ENCODE results near the gene PRLR. TPM values are rescaled to one million over a fixed set of nuclear protein-coding genes. Genes with fewer than 3 reads are reported as not detected.

Gene PRLR
- total and polyA plus RNA-seq, 2 experiments from 2014 or later, result 21.8 to 99.8 TPM

DNA sequence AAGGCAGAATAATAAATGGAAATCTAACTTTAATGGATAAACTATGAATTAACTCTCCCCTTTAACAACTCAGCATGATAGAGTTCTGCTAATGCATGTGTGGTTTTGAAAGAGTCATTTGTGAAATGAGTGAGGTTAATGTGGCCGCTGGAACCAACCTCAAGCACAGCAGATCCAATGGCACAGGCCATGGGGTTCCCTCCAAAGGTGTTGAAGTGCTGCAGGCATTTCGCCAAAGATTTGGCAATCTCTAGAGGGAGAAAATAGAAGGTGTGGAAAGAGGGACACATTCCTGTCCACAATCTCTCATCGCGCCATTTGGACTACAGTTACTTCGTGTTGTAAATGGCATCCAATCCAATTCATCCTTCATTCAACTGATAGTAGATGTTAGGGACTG is 217.5 kb downstream of the PRLR start:
- H4K20me1 ChIP-seq (ENCODE audit: insufficient read depth, poor library complexity, severe bottlenecking), result no peaks in the 10 kb centered on the region
- H3K27ac ChIP-seq, result no peak overlapping the region
- no peaks in the 10 kb centered on the region for H3K9me2 ChIP-seq (replicated peaks; ENCODE audit: insufficient read depth)
- WGBS (ENCODE audit: low lambda C conversion rate, missing lambda C conversion rate), result 95% methylated on average over 5 of the region's 5 CpGs
- H3K4me2 ChIP-seq, result no peak overlapping the region
- peaks cover 4% of the 10 kb centered on the region for H3K4me1 ChIP-seq (ENCODE audit: insufficient read depth)
- no peaks in the 10 kb centered on the region for H3K9me3 ChIP-seq (ENCODE audit: low read depth)
- TF ChIP-seq EZH2phosphoT487 (IDR thresholded peaks at IDR 0.05; ENCODE audit: low read depth, severe bottlenecking, unreplicated experiment) (no peak), EZH2 (IDR thresholded peaks at IDR 0.05; ENCODE audit: borderline replicate concordance) (no peak)
- TF ChIP-seq, protein P1, sequence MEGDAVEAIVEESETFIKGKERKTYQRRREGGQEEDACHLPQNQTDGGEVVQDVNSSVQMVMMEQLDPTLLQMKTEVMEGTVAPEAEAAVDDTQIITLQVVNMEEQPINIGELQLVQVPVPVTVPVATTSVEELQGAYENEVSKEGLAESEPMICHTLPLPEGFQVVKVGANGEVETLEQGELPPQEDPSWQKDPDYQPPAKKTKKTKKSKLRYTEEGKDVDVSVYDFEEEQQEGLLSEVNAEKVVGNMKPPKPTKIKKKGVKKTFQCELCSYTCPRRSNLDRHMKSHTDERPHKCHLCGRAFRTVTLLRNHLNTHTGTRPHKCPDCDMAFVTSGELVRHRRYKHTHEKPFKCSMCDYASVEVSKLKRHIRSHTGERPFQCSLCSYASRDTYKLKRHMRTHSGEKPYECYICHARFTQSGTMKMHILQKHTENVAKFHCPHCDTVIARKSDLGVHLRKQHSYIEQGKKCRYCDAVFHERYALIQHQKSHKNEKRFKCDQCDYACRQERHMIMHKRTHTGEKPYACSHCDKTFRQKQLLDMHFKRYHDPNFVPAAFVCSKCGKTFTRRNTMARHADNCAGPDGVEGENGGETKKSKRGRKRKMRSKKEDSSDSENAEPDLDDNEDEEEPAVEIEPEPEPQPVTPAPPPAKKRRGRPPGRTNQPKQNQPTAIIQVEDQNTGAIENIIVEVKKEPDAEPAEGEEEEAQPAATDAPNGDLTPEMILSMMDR (IDR thresholded peaks at IDR 0.05; ENCODE audit: poor library complexity), result no peak
- H3K36me3 ChIP-seq (replicated peaks; ENCODE audit: insufficient read depth, low read depth), result no peaks in the 10 kb centered on the region
- H3K27me3 ChIP-seq, result no peaks in the 10 kb centered on the region
- no peaks in the 10 kb centered on the region for H3K79me2 ChIP-seq
- no peak overlapping the region for H3K4me3 ChIP-seq
- DNase-seq (ENCODE audit: low spot score), result no peak
- H2AFZ ChIP-seq, result no peak overlapping the region

- TF ChIP-seq, protein P1 (IDR thresholded peaks at IDR 0.05; ENCODE audit: poor library complexity), result no peak
- TF ChIP-seq EZH2phosphoT487 (IDR thresholded peaks at IDR 0.05; ENCODE audit: low read depth, severe bottlenecking, unreplicated experiment), result no peak
- TF ChIP-seq EZH2 (IDR thresholded peaks at IDR 0.05; ENCODE audit: borderline replicate concordance), result no peak
- no peaks in the 10 kb centered on the region for H4K20me1 ChIP-seq (ENCODE audit: insufficient read depth, poor library complexity, severe bottlenecking)
- no peaks in the 10 kb centered on the region for H3K9me2 ChIP-seq (replicated peaks; ENCODE audit: insufficient read depth)
- H3K36me3 ChIP-seq (replicated peaks; ENCODE audit: insufficient read depth, low read depth), result no peaks in the 10 kb centered on the region
- H3K27me3 ChIP-seq, result no peaks in the 10 kb centered on the region
- H2AFZ ChIP-seq, result no peak overlapping the region
- no peak overlapping the region for H3K27ac ChIP-seq
- peaks cover 4% of the 10 kb centered on the region for H3K4me1 ChIP-seq (ENCODE audit: insufficient read depth)
- H3K4me2 ChIP-seq, result no peak overlapping the region
- no peak for DNase-seq (ENCODE audit: low spot score)
- 84% methylated on average over 3 of the region's 3 CpGs for WGBS (ENCODE audit: low lambda C conversion rate, missing lambda C conversion rate)
- H3K4me3 ChIP-seq, result no peak overlapping the region
- H3K9me3 ChIP-seq (ENCODE audit: low read depth), result no peaks in the 10 kb centered on the region
- H3K79me2 ChIP-seq, result no peaks in the 10 kb centered on the region
Observed at GRCh38 chr5:35012365-35012764, 217.9 kb downstream of the PRLR start.

- Histone ChIP-seq H3K9me3 (ENCODE audit: low read depth) (no peaks in the 10 kb centered on the region), H4K20me1 (ENCODE audit: insufficient read depth, poor library complexity, severe bottlenecking) (no peaks in the 10 kb centered on the region), H3K9me2 (replicated peaks; ENCODE audit: insufficient read depth) (no peaks in the 10 kb centered on the region), H2AFZ (no peak overlapping the region), H3K36me3 (replicated peaks; ENCODE audit: insufficient read depth, low read depth) (no peaks in the 10 kb centered on the region), H3K79me2 (no peaks in the 10 kb centered on the region), H3K27ac (no peak overlapping the region), H3K4me2 (no peak overlapping the region), H3K27me3 (no peaks in the 10 kb centered on the region), H3K4me1 (ENCODE audit: insufficient read depth) (no peaks in the 10 kb centered on the region), H3K4me3 (no peak overlapping the region)
- DNase-seq (ENCODE audit: low spot score), result no peak
- TF ChIP-seq, protein P1 (IDR thresholded peaks at IDR 0.05; ENCODE audit: poor library complexity), result no peak
- TF ChIP-seq EZH2phosphoT487 (IDR thresholded peaks at IDR 0.05; ENCODE audit: low read depth, severe bottlenecking, unreplicated experiment) (no peak), EZH2 (IDR thresholded peaks at IDR 0.05; ENCODE audit: borderline replicate concordance) (no peak)
Observed at GRCh38 chr5:35010676-35011075, 219.6 kb downstream of the PRLR start.

DNA sequence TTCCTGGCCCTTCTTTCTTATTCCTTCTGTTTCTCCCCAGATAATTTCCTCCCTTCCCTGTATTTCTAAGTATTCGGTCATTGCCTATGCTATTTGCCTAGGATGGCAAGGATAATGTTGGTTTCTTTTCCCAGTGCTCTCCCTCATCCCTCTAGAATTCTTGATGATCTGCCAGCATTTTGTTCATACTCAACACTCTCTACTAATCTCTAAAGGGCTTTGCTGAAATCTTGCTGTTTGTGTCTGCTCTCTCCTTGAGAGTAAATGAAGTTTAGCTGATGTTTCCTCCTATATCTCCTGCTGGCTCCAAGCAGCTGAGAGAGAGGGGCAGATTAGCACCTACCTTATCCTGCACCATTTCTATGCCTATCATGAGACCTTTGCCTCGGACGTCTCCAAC is 220.6 kb downstream of the PRLR start:
- DNase-seq (ENCODE audit: low spot score), result no peak
- Histone ChIP-seq H4K20me1 (ENCODE audit: insufficient read depth, poor library complexity, severe bottlenecking) (no peaks in the 10 kb centered on the region), H3K4me2 (no peak overlapping the region), H3K4me3 (no peak overlapping the region), H3K9me2 (replicated peaks; ENCODE audit: insufficient read depth) (no peaks in the 10 kb centered on the region), H3K36me3 (replicated peaks; ENCODE audit: insufficient read depth, low read depth) (no peaks in the 10 kb centered on the region), H2AFZ (no peak overlapping the region), H3K9me3 (ENCODE audit: low read depth) (no peaks in the 10 kb centered on the region), H3K27me3 (no peaks in the 10 kb centered on the region), H3K4me1 (ENCODE audit: insufficient read depth) (no peaks in the 10 kb centered on the region), H3K27ac (no peak overlapping the region), H3K79me2 (no peaks in the 10 kb centered on the region)
- no peak for TF ChIP-seq EZH2 (IDR thresholded peaks at IDR 0.05; ENCODE audit: borderline replicate concordance)
- no peak for TF ChIP-seq EZH2phosphoT487 (IDR thresholded peaks at IDR 0.05; ENCODE audit: low read depth, severe bottlenecking, unreplicated experiment)
- TF ChIP-seq, protein P1 (IDR thresholded peaks at IDR 0.05; ENCODE audit: poor library complexity), result no peak
- 80% methylated on average over 3 of the region's 3 CpGs for WGBS (ENCODE audit: low lambda C conversion rate, missing lambda C conversion rate)

All from hepatocyte (in vitro differentiated cells).